Testis (tissue), 2 donors: Measurements from ENCODE around the gene DROSHA.
"Not testable (repeated sequence)": the region's sequence is repeated elsewhere in the genome, so short reads cannot be mapped to it uniquely, and the experiment has no call there.

Experiments used
- CTCF ChIP-seq, 3 experiments: fragments of 450-650 bp in 2 of 3; fragments of 200-600 bp in 1 of 3; sonication (generic) in 1 of 3; IDR thresholded peaks; one replicate each; pipeline ENCODE4 v1.5.1; 2016 to 2019; ENCODE audit warnings: antibody characterized with exemption in 3 of 3, mild to moderate bottlenecking in 2 of 3, moderate library complexity in 1 of 3
- POLR2A ChIP-seq: fragments of 450-650 bp; IDR thresholded peaks from one replicate; pipeline ENCODE4 v1.6.1; 2017; ENCODE audit warnings: antibody characterized with exemption, mild to moderate bottlenecking, moderate library complexity

DNA sequence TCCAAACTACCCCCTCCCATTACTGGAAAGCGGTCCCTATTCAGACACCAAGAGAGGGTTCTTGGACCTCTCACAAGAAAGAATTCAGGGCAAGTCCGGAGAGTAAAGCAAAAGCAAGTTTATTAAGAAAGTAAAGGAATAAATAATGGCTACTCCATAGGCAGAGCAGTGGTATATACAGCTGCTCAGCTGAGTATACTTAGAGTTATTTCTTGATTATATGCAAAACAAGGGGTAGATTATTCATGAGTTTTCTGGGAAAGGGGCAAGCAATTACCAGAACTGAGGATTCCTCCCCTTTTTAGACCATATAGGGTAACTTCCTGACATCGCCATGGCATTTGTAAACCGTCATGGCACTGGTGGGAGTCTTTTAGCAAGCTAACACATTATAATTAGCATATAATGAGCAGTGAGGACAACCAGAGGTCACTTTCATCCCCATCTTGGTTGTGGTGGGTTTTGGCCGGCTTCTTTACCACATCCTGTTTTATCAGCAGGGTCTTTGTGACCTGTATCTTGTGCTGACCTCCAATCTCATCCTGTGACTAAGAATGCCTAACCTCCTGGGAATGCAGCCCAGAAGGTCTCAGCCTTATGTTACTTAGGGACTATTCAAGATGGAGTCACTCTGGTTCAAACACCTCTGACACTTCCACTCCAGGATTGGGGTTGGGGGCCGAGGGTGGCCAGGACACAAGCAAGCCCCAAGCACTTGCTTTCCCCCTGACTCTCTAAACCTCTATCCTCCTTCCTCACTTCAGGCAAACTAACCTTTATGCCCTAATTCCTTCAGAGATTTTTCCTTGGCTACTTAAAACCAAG lies 170.0 kb downstream of the DROSHA start:
- TF ChIP-seq CTCF (IDR thresholded peaks at IDR 0.05); POLR2A: not testable (repeated sequence)
